Stimulated activated CD4-positive, alpha-beta T cell treated with anti-CD3 and anti-CD28 coated beads, Interleukin-15, amount 100 ng/mL, for 48 hours (primary cell): Measurements from ENCODE around the gene MYBPC1.
"Not testable (repeated sequence)": the region's sequence is repeated elsewhere in the genome, so short reads cannot be mapped to it uniquely, and the experiment has no call there.

Experiments
- DNase-seq, 2 donors: peaks; one replicate each; pipeline ENCODE4 v3.0.0-alpha.2; 2020; ENCODE audit warnings: low read depth in 2 of 2

MYBPC1 gene

GRCh38 chr12:101734482-101734881 lies 139.7 kb downstream of the MYBPC1 start:
- not testable (repeated sequence) for DNase-seq
